Parathyroid adenoma (tissue), 2 donors: Measurements from ENCODE around the gene POLG2.

ENCODE experiments used
- H2AFZ ChIP-seq: fragments of 300-600 bp; sonication (generic); one replicate; pipeline ENCODE4 v1.7.0; 2017; ENCODE audit warnings: antibody characterized with exemption, mild to moderate bottlenecking
- H3K27ac ChIP-seq: fragments of 300-600 bp; sonication (generic); one replicate; pipeline ENCODE4 v1.7.0; 2017
- H3K27me3 ChIP-seq: fragments of 300-600 bp; sonication (generic); one replicate; pipeline ENCODE4 v1.7.0; 2017; ENCODE audit warnings: low read length; ENCODE audit not compliant: control insufficient read depth, insufficient read depth
- H3K36me3 ChIP-seq: fragments of 300-600 bp; sonication (generic); one replicate; pipeline ENCODE4 v1.7.0; 2017; ENCODE audit warnings: low read length; ENCODE audit not compliant: control insufficient read depth, insufficient read depth
- H3K4me1 ChIP-seq: fragments of 300-600 bp; sonication (generic); one replicate; pipeline ENCODE4 v1.7.0; 2017; ENCODE audit warnings: control low read depth
- H3K4me2 ChIP-seq: fragments of 300-600 bp; sonication (generic); one replicate; pipeline ENCODE4 v1.7.0; 2017; ENCODE audit warnings: low read length
- H3K4me3 ChIP-seq: fragments of 300-600 bp; sonication (generic); one replicate; pipeline ENCODE4 v1.7.0; 2017; ENCODE audit warnings: low read depth, low read length
- H3K79me2 ChIP-seq: fragments of 300-600 bp; sonication (generic); one replicate; pipeline ENCODE4 v1.7.0; 2017; ENCODE audit warnings: control low read depth
- H3K9ac ChIP-seq: fragments of 300-600 bp; sonication (generic); one replicate; pipeline ENCODE4 v1.7.0; 2017; ENCODE audit warnings: mild to moderate bottlenecking
- H3K9me3 ChIP-seq: fragments of 300-600 bp; sonication (generic); one replicate; pipeline ENCODE4 v1.7.0; 2017; ENCODE audit warnings: low read length; ENCODE audit not compliant: control insufficient read depth
- TF ChIP-seq, protein P1 (sequence below): fragments of 300-600 bp; sonication (generic); IDR thresholded peaks from one replicate; pipeline ENCODE4 v1.7.0; 2017; ENCODE audit warnings: antibody characterized with exemption, mild to moderate bottlenecking
- donor health status: primary hyperparathyroidism.

The POLG2 gene

DNA sequence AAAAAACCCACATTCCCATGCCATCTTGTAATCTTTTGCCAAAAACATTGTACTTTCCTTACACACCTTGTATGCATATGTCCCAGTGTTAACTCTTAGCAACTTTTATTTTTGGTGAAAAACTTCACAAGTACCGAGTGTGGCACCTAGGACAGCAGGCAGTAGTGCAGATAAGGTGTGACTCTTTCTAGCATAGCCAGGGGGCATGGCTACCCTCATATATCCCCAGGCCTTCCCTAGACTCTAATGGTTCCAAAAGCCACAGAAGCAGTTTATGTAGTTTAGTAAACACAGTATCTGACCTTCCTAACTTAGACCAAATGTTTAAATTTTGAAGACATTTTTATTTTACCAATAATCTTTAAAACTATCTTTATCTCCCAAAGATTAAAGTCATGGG, 68.4 kb downstream of the POLG2 start:
- H3K9me3 ChIP-seq, result no peaks in the 10 kb centered on the region
- H3K9ac ChIP-seq, result no peak overlapping the region
- no peak overlapping the region for H3K4me2 ChIP-seq
- TF ChIP-seq, protein P1, sequence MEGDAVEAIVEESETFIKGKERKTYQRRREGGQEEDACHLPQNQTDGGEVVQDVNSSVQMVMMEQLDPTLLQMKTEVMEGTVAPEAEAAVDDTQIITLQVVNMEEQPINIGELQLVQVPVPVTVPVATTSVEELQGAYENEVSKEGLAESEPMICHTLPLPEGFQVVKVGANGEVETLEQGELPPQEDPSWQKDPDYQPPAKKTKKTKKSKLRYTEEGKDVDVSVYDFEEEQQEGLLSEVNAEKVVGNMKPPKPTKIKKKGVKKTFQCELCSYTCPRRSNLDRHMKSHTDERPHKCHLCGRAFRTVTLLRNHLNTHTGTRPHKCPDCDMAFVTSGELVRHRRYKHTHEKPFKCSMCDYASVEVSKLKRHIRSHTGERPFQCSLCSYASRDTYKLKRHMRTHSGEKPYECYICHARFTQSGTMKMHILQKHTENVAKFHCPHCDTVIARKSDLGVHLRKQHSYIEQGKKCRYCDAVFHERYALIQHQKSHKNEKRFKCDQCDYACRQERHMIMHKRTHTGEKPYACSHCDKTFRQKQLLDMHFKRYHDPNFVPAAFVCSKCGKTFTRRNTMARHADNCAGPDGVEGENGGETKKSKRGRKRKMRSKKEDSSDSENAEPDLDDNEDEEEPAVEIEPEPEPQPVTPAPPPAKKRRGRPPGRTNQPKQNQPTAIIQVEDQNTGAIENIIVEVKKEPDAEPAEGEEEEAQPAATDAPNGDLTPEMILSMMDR, result no peak
- no peaks in the 10 kb centered on the region for H3K27me3 ChIP-seq
- no peaks in the 10 kb centered on the region for H3K4me1 ChIP-seq
- H3K79me2 ChIP-seq, result no peaks in the 10 kb centered on the region
- no peaks in the 10 kb centered on the region for H3K36me3 ChIP-seq
- H3K27ac ChIP-seq, result no peak overlapping the region
- H3K4me3 ChIP-seq, result no peak overlapping the region
- no peak overlapping the region for H2AFZ ChIP-seq
